ENCODE measurements around the gene TBC1D22A.

The TBC1D22A gene

GRCh38 chr22:46876357-46876934 is 114.0 kb downstream of the TBC1D22A start:
- DNase-seq, result no peak

DNA sequence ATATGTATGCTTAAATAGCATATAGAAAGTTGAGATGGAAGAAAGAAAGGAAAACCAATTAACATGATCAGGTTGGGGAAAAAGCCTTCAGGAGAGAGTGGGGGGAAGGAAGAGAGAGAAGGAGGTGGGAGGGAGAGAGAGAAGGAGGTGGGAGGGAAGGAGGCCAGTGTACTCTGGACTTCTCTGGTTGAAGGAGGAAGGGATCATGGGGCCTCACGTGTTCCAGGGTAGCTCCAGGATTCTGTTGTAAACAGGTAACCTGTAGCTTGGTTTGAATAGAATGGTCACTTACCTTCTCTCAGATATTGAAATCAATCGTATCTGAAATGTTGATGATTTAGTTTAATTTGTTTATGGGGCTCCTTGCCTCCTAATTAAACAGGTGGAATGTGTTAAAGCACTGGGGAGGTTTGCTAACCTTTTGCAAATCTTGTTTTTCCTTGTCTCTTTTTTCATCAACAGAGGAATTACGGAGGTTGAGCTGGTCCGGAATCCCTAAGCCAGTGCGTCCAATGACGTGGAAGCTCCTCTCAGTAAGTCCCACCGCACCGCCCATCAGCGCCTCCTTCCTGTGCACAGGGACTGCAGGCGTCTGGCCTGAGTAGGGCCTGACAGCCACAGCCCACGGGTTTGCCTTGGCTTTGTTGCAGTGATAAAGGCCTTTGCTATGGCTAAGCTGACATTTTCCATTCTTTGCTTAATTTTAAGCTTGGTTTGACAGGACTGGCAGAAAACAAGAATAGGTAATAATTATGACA is 115.9 kb downstream of the TBC1D22A start:
- no peak for DNase-seq

DNA sequence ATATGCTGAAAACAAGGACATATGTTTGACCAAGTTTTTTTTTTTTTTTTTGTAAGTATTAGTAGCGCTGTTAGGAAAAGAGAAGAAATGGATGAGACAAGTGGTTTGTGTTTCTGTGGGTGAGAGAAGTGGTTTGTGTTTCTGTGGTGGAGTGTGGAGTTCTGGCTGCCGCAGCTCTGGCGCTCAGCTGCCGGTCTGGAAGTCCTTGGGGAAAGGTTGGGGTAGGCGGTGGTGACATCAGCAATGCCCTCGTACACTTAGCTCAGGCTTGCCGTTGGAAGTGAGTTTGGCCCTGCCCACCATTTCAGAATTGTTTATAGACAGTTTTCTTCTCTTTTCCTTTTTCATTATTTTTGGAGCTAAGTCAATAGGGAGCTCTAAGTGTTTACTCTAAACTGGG is 116.6 kb downstream of the TBC1D22A start:
- no peak for DNase-seq

GRCh38 chr22:46881373-46882118 is 119.1 kb downstream of the TBC1D22A start:
- DNase-seq, result no peak

GRCh38 chr22:46883092-46883910 is 120.9 kb downstream of the TBC1D22A start:
- no peak for DNase-seq

DNA sequence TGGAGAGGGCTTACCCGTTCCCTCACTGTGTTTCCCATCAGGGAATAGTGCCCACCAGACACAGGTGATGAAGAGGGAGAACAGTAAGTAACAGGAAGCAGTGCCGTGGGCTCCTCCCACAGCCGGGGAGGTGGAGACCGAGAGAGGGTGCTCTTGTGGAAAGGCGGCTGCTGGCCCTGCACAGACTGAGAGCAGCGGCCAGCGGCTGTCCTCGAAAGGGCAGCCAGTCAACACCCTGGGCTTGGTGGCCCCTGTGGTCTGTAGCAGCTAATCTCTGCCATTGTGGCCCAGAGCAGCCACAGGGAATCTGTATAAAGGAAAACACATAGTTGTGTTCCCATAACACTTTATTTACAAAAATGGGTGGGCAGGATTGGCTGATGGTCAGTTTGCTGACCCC is 121.9 kb downstream of the TBC1D22A start:
- no peak for DNase-seq

GRCh38 chr22:46887978-46888377 is 125.5 kb downstream of the TBC1D22A start:
- DNase-seq, result no peak

DNA sequence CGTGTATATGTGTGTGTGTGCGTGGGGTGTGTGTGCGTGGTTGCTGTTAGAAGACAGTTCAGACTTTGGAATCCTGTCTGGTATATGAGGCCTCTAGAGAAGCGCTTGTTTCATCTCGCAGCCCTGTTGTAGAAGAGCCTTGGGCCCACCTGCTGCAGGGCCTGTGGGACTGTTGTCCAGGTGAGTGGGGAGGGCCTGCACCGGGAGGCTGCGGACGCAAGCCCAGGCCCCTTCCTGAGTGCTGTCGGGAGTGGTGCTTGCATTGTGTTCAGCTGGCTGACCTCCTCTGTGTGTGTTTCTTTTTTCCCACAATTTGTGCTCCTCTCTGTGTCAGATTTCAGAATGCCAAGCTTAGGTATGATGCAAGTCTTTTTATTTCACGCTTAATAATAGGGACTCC is 128.4 kb downstream of the TBC1D22A start:
- no peak for DNase-seq

DNA sequence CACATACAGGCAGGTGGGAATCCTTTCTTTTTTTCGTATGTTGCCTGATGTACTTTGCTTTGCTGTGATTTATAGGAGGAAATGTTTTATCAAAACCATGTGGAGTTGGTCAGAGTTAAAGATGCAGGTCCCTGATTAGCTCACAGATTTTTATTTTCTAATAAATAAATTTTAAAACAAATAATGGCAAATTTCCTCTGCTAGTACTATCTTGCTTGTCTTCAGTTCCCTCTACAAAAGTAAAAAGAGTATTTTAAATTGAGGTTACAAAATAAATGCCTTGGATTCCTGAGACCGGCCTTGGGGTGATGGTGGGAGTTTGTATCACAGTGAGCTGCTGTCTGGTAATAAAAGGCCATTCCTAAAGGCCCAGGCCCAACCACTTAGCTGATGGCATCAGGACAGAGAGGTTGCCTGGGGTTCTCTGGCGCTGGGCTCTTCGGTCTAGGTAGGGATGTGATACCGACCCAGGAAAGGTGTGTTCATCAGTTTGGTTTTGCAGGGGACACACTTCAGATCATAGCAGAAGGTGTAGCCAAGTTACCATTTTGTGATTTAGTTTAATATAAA is 129.0 kb downstream of the TBC1D22A start:
- DNase-seq, result no peak

DNA sequence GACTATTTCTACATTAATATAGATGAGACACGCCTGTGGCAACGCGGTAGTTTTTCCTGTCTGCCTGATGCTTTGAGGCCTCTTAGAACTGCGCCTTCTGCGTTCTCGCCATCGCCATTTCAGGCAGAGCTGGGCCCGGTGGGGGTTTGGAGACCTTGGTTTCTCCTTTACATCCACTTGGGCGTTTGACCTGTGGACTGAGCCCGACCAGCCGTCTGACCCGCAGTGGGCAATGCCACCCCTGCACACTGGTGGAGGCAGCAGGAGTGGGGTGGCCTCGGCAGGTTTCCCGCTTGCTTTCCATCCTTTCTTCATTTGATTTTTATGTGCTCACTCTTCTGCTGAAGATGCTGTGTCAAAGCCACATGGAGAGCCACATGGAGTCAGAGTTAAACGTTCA is 130.4 kb downstream of the TBC1D22A start:
- DNase-seq, result no peak

- no peak for DNase-seq
Observed at GRCh38 chr22:46893281-46894020, 131.0 kb downstream of the TBC1D22A start.

GRCh38 chr22:46894081-46894671 is 131.7 kb downstream of the TBC1D22A start:
- peak in 11 of 51 donors; percentile 11 to 42 (median 26) for DNase-seq

- no peak for DNase-seq
Observed at GRCh38 chr22:46894851-46895640, 132.6 kb downstream of the TBC1D22A start.

DNA sequence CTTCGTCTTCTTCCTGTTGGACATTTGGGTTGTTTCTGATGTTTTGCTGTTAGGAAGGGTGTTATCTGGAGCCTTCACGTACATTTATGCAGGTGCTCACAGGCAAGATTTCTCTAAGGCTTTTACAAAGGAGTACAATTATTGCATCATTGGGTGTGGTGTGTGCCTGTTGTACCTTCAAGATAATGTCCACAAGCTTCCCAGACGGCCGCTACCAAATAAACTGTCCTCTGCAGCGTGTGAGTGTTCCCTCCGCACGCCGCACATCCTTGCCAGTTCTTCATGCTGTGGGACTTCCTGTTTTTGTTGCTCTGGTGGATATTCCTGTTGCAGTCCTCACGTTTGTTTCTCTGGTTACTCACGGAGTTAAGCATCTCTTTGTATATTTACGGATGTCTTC is 133.3 kb downstream of the TBC1D22A start:
- no peak for DNase-seq

DNA sequence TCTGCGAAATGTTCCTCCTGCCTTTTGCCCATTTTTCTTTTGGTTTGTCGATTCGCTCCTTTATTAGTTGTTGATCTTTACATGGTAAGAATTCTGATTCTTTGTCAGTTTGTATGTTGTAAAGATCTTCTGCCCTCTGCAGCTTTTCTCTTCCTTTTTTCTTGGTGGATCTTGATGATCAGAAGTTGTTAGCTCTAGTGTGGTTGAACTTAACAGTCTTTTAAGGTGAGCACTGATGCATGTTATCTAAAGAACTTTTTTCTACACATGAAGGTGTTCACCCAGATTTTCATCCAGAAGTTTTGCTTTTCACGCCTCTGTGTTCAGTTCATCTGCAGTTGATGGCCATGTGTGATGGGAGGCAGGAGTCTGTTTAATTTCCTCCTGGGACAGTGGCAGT is 133.7 kb downstream of the TBC1D22A start:
- DNase-seq, result no peak

DNA sequence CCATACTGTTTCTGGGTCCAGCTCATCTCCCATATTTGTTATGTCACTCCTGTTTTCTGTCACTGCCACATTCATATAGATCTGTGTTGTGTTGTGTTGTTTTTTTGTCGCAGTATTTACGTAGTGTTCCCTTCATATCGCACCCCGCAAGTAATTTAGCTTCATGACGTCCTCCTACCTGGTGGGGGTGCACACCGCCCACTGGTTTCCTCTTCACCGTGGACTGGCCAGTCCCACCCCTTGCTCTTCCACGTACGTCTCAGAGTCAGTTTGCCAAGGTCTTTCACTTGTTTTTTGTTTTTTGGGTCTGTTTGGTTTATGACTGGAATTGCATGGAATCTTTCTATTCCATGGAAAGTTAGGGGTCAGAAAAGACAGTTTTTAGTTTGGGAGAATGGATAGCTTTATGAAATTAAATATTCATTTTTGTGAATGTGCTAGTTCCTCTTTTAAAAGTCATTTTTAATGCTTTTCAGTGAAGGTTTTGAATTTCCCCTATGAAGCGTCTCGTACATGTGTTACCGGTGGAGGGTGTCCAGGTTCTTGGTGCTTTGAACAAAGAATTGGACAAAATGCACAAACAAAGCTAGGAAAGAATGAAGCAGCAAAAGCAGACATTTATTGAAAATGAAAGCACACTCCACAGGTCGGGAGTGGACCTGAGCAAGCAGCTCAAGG is 134.3 kb downstream of the TBC1D22A start:
- no peak for DNase-seq

GRCh38 chr22:46897246-46897623 is 134.8 kb downstream of the TBC1D22A start:
- no peak for DNase-seq

DNA sequence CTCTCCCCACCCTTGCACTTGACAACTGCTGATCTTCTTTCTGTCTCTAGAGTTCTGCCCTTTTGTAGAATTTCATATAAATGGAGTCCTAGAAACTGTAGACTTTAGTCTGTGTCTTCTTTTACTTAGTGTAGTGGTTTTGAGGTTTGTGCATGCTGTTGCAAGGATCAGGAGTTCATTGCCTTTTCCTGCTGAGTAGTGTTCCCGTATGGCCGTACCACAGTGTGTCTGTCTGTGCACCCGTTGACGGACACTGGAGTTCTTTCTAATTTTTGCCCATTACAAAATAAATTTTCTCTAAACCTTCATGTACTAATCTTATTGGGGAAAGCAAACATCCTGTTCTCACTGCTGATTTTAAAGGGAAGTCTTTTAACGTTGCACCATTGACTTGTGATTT is 138.1 kb downstream of the TBC1D22A start:
- no peak for DNase-seq

DNA sequence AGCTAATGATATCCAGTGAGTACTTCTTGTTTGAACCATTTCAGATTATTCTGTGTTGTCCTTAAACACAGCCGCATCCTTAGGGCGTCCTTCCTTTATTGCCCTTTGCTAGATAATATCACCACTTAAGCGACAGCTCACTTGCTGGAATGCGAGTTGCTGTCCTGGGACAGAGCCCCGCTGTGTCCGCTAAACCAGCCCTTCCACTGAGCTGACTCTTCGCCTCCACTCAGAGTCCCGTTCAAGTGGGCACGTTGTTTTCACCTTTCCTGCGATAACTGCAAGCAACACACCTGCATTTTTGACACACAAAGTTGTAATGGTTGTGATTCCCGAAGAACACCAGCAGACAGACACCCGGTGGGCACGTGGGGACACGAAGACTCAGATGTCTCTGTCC is 140.0 kb downstream of the TBC1D22A start:
- no peak for DNase-seq

Data from hypothalamus (tissue), 51 donors.